ENCODE results near the gene CLCN4. TPM values are rescaled to one million over a fixed set of nuclear protein-coding genes. Genes with fewer than 3 reads are reported as not detected.

Gene CLCN4
- polyA plus RNA-seq, 1 of the 3 experiments (the other 2 are of a cell fraction) = 1.1 TPM

GRCh38 chrX:10172877-10173276 is 16.1 kb downstream of the CLCN4 start:
- Histone ChIP-seq H3F3A (replicated peaks; ENCODE audit: insufficient read depth) (no peaks in the 10 kb centered on the region), H3K27ac (ENCODE audit: low read depth in 2 of 2, low read length in 1 of 2) (no peak overlapping the region)
- no peak for TF ChIP-seq RXRA (IDR thresholded peaks at IDR 0.05; ENCODE audit: borderline replicate concordance, low read depth)
- TF ChIP-seq YY1 (IDR thresholded peaks at IDR 0.05; ENCODE audit: low read depth) = no peak
- no peak for TF ChIP-seq EP300 (IDR thresholded peaks at IDR 0.05; ENCODE audit: borderline replicate concordance in 1 of 2, low read depth in 1 of 2, low read length in 1 of 2)
- TF ChIP-seq GABPA (IDR thresholded peaks at IDR 0.05; ENCODE audit: low read depth) = no peak
- TF ChIP-seq TCF12 (IDR thresholded peaks at IDR 0.05) = no peak

GRCh38 chrX:10173331-10173900 is 16.6 kb downstream of the CLCN4 start:
- Histone ChIP-seq H4K20me1 (ENCODE audit: insufficient read depth) (no peaks in the 10 kb centered on the region), H3K27ac (ENCODE audit: low read depth in 2 of 2, low read length in 1 of 2) (no peak overlapping the region), H3K4me3 (ENCODE audit: low read depth in 2 of 2, low read length in 1 of 2) (no peak overlapping the region), H3K27me3 (ENCODE audit: insufficient read depth) (peaks cover 16% of the 10 kb centered on the region; the same call in 1 of the 2 replicates), H3K9me2 (no peaks in the 10 kb centered on the region), H2AFZ (ENCODE audit: low read depth) (no peak overlapping the region), H3K9ac (no peak overlapping the region), H3K9me3 (no peaks in the 10 kb centered on the region), H3K4me2 (no peak overlapping the region), H3K4me1 (ENCODE audit: control insufficient read depth in 1 of 2, insufficient read depth in 2 of 2, low read depth in 1 of 2, low read length in 1 of 2) (peaks cover 0 to 8% of the 10 kb centered on the region in 2 experiments; a peak in 2 of 4 replicates), H3K79me2 (ENCODE audit: insufficient read depth) (no peaks in the 10 kb centered on the region), H3F3A (replicated peaks; ENCODE audit: insufficient read depth) (no peaks in the 10 kb centered on the region), H3K36me3 (replicated peaks in 1 of 2; ENCODE audit: control insufficient read depth in 1 of 2, insufficient read depth in 2 of 2, low read length in 1 of 2) (no peaks in the 10 kb centered on the region)
- no peak for DNase-seq
- POLR2A ChIA-PET = no interaction called here
- CTCF ChIA-PET = interaction anchor here (1.2 to 8.3 kb wide), 2 partner anchors 16 to 53 kb away, joined by 4 to 70 read pairs; no protein-coding TSS in a partner anchor
- peak; percentile 73 for TF ChIP-seq USF1 (IDR thresholded peaks at IDR 0.05; ENCODE audit: borderline replicate concordance, low read depth)
- peak; percentile 33; the same call in 1 of the 2 replicates for TF ChIP-seq NRF1 (IDR thresholded peaks at IDR 0.05; ENCODE audit: low read depth, low read length)
- no peak for TF ChIP-seq TEAD4 (IDR thresholded peaks at IDR 0.05; ENCODE audit: borderline replicate concordance, insufficient read depth)
- no peak for TF ChIP-seq MXI1 (IDR thresholded peaks at IDR 0.05; ENCODE audit: low read depth, low read length)
- no peak for TF ChIP-seq POLR2AphosphoS5 (IDR thresholded peaks at IDR 0.05; ENCODE audit: low read depth, low read length)
- WGBS (ENCODE audit: low lambda C conversion rate) = 40% methylated on average over 18 of the region's 19 CpGs

More at GRCh38 chrX:10172877-10173276, 16.1 kb downstream of the CLCN4 start:
- H3K9ac ChIP-seq = no peak overlapping the region
- no peaks in the 10 kb centered on the region for H3K9me2 ChIP-seq
- no peaks in the 10 kb centered on the region for H4K20me1 ChIP-seq (ENCODE audit: insufficient read depth)
- H3K4me2 ChIP-seq = no peak overlapping the region
- H3K4me1 ChIP-seq (ENCODE audit: control insufficient read depth in 1 of 2, insufficient read depth in 2 of 2, low read depth in 1 of 2, low read length in 1 of 2) = peaks cover 0 to 8% of the 10 kb centered on the region in 2 experiments; a peak in 2 of 4 replicates
- 57% methylated on average over 6 of the region's 11 CpGs for WGBS (ENCODE audit: low lambda C conversion rate)
- peaks cover 13% of the 10 kb centered on the region; the same call in 1 of the 2 replicates for H3K27me3 ChIP-seq (ENCODE audit: insufficient read depth)
- CTCF ChIA-PET = interaction anchor here (1.2 to 8.3 kb wide), 2 partner anchors 16 to 53 kb away, joined by 4 to 70 read pairs; no protein-coding TSS in a partner anchor
- no peak overlapping the region for H3K4me3 ChIP-seq (ENCODE audit: low read depth in 2 of 2, low read length in 1 of 2)
- no peaks in the 10 kb centered on the region for H3K9me3 ChIP-seq
- H3K79me2 ChIP-seq (ENCODE audit: insufficient read depth) = no peaks in the 10 kb centered on the region
- DNase-seq = no peak
- POLR2A ChIA-PET = no interaction called here
- H2AFZ ChIP-seq (ENCODE audit: low read depth) = no peak overlapping the region
- no peaks in the 10 kb centered on the region for H3K36me3 ChIP-seq (replicated peaks in 1 of 2; ENCODE audit: control insufficient read depth in 1 of 2, insufficient read depth in 2 of 2, low read length in 1 of 2)

- no peak for DNase-seq
- WGBS (ENCODE audit: low lambda C conversion rate) = 35% methylated on average over 4 of the region's 9 CpGs
- Histone ChIP-seq H2AFZ (ENCODE audit: low read depth) (no peak overlapping the region), H3K9me3 (no peaks in the 10 kb centered on the region), H3K79me2 (ENCODE audit: insufficient read depth) (no peaks in the 10 kb centered on the region), H3K4me2 (no peak overlapping the region), H3K4me1 (ENCODE audit: control insufficient read depth in 1 of 2, insufficient read depth in 2 of 2, low read depth in 1 of 2, low read length in 1 of 2) (peaks cover 0 to 8% of the 10 kb centered on the region in 2 experiments; a peak in 2 of 4 replicates), H3K36me3 (replicated peaks in 1 of 2; ENCODE audit: control insufficient read depth in 1 of 2, insufficient read depth in 2 of 2, low read length in 1 of 2) (no peaks in the 10 kb centered on the region), H3K9ac (no peak overlapping the region), H3K27me3 (ENCODE audit: insufficient read depth) (peaks cover 23% of the 10 kb centered on the region; the same call in 1 of the 2 replicates), H3F3A (replicated peaks; ENCODE audit: insufficient read depth) (no peaks in the 10 kb centered on the region), H3K9me2 (no peaks in the 10 kb centered on the region), H4K20me1 (ENCODE audit: insufficient read depth) (no peaks in the 10 kb centered on the region), H3K27ac (ENCODE audit: low read depth in 2 of 2, low read length in 1 of 2) (no peak overlapping the region), H3K4me3 (ENCODE audit: low read depth in 2 of 2, low read length in 1 of 2) (no peak overlapping the region)
- ChIA-PET CTCF (interaction anchor here (8.3 kb wide), 1 partner anchor 15 kb away, joined by 70 read pairs; no protein-coding TSS in a partner anchor), POLR2A (no interaction called here)
- no peak for TF ChIP-seq ELF1 (IDR thresholded peaks at IDR 0.05)
- TF ChIP-seq CHD2 (IDR thresholded peaks at IDR 0.05; ENCODE audit: low read length, partially characterized antibody) = no peak
- no peak for TF ChIP-seq ZBTB33 (IDR thresholded peaks at IDR 0.05; ENCODE audit: borderline replicate concordance, low read depth)
- TF ChIP-seq MEF2A (IDR thresholded peaks at IDR 0.05; ENCODE audit: borderline replicate concordance, low read depth) = no peak
- no peak for TF ChIP-seq MXI1 (IDR thresholded peaks at IDR 0.05; ENCODE audit: low read depth, low read length)
- no peak for TF ChIP-seq SIN3A (IDR thresholded peaks at IDR 0.05; ENCODE audit: borderline replicate concordance, low read depth, low read length)
- no peak for TF ChIP-seq RAD21 (IDR thresholded peaks at IDR 0.05; ENCODE audit: low read length)
Measured at GRCh38 chrX:10174051-10174450, 17.3 kb downstream of the CLCN4 start.

Data from SK-N-SH (cell line).